Stimulated activated CD8-positive, alpha-beta memory T cell treated with anti-CD3 and anti-CD28 coated beads, Interleukin-7, amount 100 ng/mL, for 24 hours (primary cell): Measurements from ENCODE around the gene CRYZ.

Source experiments
- DNase-seq: peaks from one replicate; pipeline ENCODE4 v3.0.0-alpha.2; 2020; ENCODE audit warnings: low read depth

Gene CRYZ

DNA sequence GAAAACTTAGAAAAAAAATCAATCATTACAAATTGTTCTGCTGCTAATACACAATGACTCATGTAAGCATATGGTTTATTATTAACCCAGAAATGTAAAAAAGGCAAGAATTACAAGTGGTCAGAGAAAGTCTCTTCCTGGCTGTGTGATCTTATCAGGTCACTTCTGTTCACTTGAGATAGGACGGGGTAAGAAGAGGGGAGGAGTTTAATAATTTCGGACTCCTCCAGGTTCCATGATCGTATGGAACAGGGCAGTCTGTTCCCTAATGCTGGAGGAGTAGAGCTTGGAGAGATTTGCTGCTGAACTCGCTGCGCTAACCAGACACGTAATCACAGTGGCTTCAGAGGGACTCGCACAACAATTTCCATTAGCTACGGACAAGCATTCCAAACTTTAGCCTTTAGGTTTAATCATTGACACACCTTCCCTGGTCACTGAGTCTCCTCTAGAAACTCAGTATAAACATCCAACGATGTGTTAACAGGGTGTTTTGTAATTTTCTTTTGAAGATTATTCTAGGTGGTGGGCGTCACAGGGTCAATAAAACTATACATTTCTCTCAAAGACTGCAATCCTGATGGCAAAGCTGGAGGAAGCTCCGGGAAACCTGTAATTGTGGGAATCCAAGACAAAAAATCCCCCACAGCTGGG is 1.3 kb downstream of the CRYZ start:
- DNase-seq = no peak

DNA sequence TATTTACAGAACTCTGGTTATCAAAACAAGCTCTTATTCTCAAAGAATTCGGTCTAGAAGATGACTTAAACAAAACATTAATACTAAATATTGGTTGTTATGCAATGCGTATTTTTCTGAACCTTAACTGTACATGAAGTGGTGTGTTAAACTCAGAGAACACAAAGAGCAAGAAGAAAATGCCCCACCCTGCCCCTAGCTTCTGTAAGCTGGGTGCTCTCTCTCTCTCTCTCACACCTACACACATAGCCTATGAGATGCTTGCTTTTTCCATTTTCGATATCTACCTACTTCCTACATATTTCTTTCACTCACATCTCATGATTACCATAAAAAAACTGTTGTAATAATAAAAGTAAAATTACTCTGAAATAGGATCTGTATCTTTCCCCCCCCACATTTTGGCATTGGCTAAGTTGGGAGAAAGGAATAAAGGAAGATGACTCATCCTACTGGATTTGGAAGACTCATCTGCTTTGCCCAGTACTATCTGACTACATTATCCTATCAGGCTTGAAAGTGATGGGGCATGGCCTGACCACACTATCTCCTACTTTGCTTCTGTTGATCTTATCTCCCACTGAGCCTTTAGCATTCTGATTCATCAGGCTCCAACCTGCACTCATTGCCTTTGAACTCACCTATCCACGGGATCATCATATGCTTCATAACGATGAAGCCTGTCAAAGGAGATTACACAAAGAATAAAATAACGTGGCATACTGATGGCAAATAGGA is 2.9 kb downstream of the CRYZ start:
- no peak for DNase-seq

- no peak for DNase-seq
Observed at GRCh38 chr1:74728736-74729135, 4.1 kb downstream of the CRYZ start.

DNA sequence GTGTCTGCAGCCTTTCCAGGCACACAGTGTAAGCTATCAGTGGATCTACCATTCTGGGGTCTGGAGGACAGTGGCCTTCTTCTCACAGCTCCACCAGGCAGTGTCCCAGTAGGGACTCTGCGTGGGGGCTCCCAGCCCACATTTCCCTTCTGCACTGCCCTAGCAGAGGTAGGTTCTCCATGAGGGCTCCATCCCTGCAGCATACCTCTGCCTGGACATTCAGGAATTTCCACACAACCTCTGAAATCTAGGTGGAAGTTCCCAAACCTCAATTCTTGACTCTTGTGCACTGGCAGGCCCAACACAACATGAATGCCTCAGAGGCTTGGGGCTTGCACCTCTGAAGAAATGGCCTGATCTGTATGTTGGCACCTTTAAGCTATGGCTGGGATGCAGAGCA is 6.8 kb downstream of the CRYZ start:
- no peak for DNase-seq

GRCh38 chr1:74717626-74718025 is 15.2 kb downstream of the CRYZ start:
- no peak for DNase-seq

DNA sequence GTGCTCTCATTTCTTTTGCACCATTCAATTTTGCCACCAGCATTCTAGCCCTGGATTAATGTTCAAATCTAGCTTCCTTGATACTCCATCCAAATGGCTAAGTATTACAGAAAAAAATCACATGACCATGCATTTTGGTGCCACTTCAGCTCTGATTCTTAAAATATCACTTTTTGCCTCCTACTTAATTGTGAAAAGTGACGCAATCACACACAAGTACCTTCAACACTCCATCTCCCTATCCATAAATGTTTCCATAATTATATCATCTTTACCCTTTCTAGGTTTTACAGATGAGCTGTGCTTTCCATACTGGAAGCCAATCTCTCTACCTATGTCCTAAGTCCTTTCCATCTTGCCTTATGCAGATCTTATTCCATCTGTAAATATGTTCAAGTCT is 16.0 kb downstream of the CRYZ start:
- no peak for DNase-seq

DNA sequence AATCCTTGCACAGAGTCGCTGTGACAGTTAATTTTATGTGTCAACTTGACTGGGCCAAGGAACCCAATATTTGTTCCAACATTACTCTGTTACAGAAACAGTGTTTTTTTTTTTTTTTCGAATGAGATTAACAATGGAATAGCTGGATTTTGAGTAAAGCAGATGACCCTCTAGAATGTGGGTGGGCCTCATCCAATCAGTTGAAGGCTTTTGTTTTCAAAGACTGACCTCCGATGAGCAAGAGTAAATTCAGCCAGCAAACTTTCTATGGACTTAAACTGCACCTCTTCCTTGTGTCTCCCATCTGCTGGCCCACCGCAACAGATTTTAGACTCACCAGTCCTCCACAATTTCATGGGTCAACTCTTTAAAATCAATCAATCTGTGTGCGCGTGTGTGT is 17.0 kb downstream of the CRYZ start:
- no peak for DNase-seq

DNA sequence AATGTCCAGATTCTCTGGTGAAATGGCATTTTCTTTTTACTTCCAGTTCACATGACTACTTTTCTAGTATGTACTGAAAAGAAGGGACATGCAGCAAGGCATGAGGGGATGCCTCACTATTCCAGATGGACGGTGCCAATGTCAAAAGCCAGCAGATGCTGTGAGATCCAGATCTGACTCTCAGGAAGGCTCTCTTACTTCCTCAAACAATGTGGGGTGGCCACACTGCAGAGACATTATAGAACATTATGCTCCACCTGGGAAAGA is 17.7 kb downstream of the CRYZ start:
- no peak for DNase-seq

DNA sequence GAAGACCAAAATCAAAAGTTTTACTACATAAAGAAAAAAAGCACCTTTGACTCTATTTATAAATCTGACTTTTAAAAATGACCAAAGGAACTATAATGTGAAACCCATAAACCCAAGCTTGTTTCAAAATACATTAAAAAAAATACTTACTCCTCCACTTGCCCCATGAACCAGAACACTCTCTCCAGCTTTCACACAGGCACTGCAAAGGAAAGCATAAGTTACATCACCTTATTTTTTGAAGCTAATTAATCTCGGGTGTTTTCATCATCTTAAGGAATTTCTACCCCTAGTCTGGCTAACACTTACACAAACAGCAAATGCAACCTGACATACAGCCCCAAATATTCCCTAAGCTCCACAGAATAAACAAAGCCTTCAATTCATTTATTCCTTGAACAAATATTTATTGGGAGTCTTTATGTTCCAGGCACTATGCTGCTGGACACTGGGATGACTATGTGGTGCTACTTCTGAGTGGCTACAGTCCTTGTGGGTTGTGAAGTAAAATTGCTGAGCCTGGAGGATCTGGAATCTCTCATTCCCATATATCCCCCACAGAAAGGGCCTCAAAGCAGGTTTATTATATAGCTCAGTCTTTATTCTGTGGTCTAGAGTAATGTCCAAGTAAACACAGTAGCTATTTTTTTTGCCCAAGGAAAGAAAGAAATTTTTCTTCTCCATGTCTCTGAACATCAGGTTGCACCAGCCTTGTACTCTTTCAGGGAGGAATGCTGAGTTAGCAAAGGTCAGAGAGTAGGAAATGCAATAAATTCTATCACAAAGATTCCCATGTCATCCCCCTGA is 18.2 kb downstream of the CRYZ start:
- DNase-seq = no peak

DNA sequence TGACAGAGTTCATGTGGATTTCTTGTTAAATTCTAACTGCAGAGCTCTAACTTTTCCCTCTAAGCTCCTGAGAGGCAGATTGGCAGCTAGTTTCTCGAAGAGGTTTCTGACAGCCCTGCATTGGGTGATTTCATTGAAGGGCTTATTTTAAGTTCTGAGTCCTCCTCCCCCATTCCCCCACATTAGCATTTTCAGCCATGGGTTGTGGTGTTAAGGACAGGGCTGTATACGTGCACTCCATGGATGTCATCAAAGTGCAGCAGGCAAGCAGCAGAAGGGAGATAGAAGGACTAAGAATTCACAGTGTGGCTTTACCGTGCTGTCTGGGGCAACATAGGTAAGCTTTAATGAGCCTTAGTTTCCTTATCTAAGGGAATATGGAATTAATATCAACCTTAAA is 19.0 kb downstream of the CRYZ start:
- no peak for DNase-seq

DNA sequence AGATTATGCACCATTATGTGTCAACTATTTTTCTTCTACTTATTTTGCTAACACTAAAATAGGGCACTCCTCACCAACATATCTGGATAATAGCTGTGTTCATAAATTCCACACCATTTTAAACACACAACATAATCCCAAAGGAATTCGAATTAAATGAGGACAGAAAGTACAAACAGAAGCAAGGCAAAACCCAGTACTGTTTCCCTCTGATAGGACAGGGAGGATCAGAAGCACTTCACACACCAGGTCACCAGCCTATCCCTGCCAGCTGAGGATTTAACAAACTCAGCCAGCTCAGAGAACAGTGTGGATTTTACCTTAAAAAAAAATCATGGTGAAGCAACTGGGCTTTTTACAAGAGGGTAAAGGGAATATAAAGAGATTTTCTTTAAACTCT is 20.0 kb downstream of the CRYZ start:
- DNase-seq = no peak

- no peak for DNase-seq
Observed at GRCh38 chr1:74703386-74704182, 29.3 kb downstream of the CRYZ start.

DNA sequence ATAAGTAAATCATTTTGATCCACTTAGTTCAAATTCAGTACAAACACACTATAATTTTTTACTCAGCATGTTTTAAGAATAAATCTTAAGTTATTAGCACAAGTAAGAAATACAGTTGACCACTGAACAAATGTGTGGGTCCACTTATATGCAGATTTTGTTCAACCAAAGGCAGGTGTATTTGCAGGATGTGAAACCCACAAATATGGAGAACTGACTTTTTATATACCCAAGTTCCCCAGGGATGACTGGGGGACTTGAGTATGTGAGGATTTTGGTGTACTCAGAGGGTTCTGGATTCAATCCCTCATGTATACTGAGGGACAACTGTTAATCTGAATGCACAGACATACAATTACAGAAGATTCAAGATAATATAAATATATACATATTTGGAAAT is 33.5 kb downstream of the CRYZ start:
- no peak for DNase-seq

- no peak for DNase-seq
Observed at GRCh38 chr1:74697832-74698231, 35.0 kb downstream of the CRYZ start.

GRCh38 chr1:74693473-74693872 is 39.4 kb downstream of the CRYZ start:
- DNase-seq = no peak

DNA sequence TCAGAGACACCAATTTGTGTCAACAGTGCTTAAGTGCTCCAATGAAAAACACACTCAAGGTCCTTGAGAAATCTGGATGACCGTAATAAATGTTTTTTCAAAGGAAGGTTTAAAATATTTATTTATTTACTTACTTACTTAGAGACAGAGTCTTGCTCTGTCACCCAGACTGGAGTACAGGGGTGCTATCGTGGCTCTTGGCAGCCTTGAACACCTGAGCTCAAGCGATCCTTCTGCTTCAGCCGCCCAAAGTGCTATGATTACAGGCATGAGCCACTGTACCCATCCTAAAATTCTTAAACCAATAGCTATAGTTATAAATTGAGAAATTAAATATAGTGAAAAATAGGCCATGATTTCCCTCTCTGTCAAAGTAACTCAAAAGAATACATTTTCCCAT is 41.9 kb downstream of the CRYZ start:
- no peak for DNase-seq

- DNase-seq = no peak
Observed at GRCh38 chr1:74690364-74690696, 42.5 kb downstream of the CRYZ start.

GRCh38 chr1:74689621-74690363 is 43.1 kb downstream of the CRYZ start:
- no peak for DNase-seq

DNA sequence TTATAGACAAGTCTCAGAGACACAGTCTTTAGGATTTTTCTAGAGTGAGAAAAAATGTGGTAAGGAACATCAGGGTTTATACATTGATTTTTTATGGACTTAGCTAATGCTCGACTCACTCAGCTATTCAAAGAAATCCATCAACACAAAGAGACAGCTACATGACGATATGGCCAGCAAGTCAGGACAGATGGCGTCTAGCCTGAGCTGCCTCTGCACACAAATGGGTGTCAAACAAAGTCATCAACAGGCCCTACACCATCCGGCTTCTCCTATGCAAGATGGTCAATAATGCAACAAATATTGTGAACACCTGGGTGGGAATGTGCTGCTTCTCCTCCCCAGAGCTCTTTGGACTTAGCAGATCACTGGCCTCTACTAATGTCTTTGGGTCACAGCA is 45.9 kb downstream of the CRYZ start:
- DNase-seq = no peak

- no peak for DNase-seq
Observed at GRCh38 chr1:74684301-74684700, 48.5 kb downstream of the CRYZ start.

- no peak for DNase-seq
Observed at GRCh38 chr1:74683656-74684055, 49.2 kb downstream of the CRYZ start.

GRCh38 chr1:74681851-74682250 is 51.0 kb downstream of the CRYZ start:
- no peak for DNase-seq
